H9 (cell line): ENCODE data around the gene GAMT. TPM values are rescaled to one million over a fixed set of nuclear protein-coding genes. Genes with fewer than 3 reads are reported as not detected.

Experiments used
- DNase-seq: peaks from one replicate; pipeline ENCODE4 v3.0.0-alpha.2; 2017
- H2AFZ ChIP-seq: one replicate; pipeline ENCODE4 v1.6.1; 2013; ENCODE audit warnings: mild to moderate bottlenecking, low read length, control low read depth, moderate library complexity
- H2AK5ac ChIP-seq: 2 replicates; pipeline ENCODE4 v1.6.1; 2013; ENCODE audit warnings: low read length, control low read depth, mixed read lengths; ENCODE audit not compliant: insufficient read length
- H2BK120ac ChIP-seq: one replicate; pipeline ENCODE4 v1.6.1; 2013; ENCODE audit warnings: low read depth, mild to moderate bottlenecking, low read length, control low read depth, inconsistent platforms; ENCODE audit not compliant: poor library complexity, severe bottlenecking
- H2BK12ac ChIP-seq: 2 replicates; pipeline ENCODE4 v1.6.1; 2013; ENCODE audit warnings: low read length, control low read depth, mixed read lengths, low read depth; ENCODE audit not compliant: insufficient read length
- H2BK15ac ChIP-seq: 2 replicates; pipeline ENCODE4 v1.6.1; 2013; ENCODE audit warnings: low read depth, low read length, control low read depth
- H2BK20ac ChIP-seq: one replicate; pipeline ENCODE4 v1.6.1; 2013; ENCODE audit warnings: low read depth, mild to moderate bottlenecking, low read length, control low read depth, inconsistent platforms; ENCODE audit not compliant: poor library complexity, severe bottlenecking
- H2BK5ac ChIP-seq: 2 replicates; pipeline ENCODE4 v1.6.1; 2013; ENCODE audit warnings: low read length, control low read depth, mixed read lengths; ENCODE audit not compliant: insufficient read length
- H3K14ac ChIP-seq: 2 replicates; pipeline ENCODE4 v1.6.1; 2013; ENCODE audit warnings: low read length, control low read depth; ENCODE audit not compliant: insufficient read depth
- H3K18ac ChIP-seq: 2 replicates; pipeline ENCODE4 v1.6.1; 2013; ENCODE audit warnings: low read depth, mild to moderate bottlenecking, mixed read lengths, low read length, control low read depth; ENCODE audit not compliant: insufficient read length
- H3K23ac ChIP-seq: 2 replicates; pipeline ENCODE4 v1.6.1; 2013; ENCODE audit warnings: low read length, control low read depth, mixed read lengths, low read depth; ENCODE audit not compliant: insufficient read length
- H3K23me2 ChIP-seq: 2 replicates; pipeline ENCODE4 v1.6.1; 2013; ENCODE audit warnings: low read depth, mild to moderate bottlenecking, mixed read lengths, low read length, control low read depth; ENCODE audit not compliant: insufficient read length, poor library complexity, severe bottlenecking
- H3K27ac ChIP-seq: 2 replicates; pipeline ENCODE4 v1.5.1; 2013; ENCODE audit warnings: low read length, control low read depth, mixed read lengths, low read depth; ENCODE audit not compliant: insufficient read length
- H3K27me3 ChIP-seq: 2 replicates; pipeline ENCODE4 v1.6.1; 2013; ENCODE audit warnings: low read length, control low read depth, inconsistent platforms; ENCODE audit not compliant: insufficient read depth
- H3K4ac ChIP-seq: 2 replicates; pipeline ENCODE4 v1.6.1; 2013; ENCODE audit warnings: low read depth, mild to moderate bottlenecking, control low read depth, inconsistent platforms, low read length, moderate library complexity
- H3K4me1 ChIP-seq: 2 replicates; pipeline ENCODE4 v1.6.1; 2013; ENCODE audit warnings: low read length, control low read depth, inconsistent platforms; ENCODE audit not compliant: insufficient read depth
- H3K4me2 ChIP-seq: 2 replicates; pipeline ENCODE4 v1.6.1; 2013; ENCODE audit warnings: low read length, control low read depth, mixed read lengths; ENCODE audit not compliant: insufficient read length, insufficient read depth
- H3K56ac ChIP-seq: 2 replicates; pipeline ENCODE4 v1.6.1; 2013; ENCODE audit warnings: low read depth, mild to moderate bottlenecking, mixed read lengths, low read length, control low read depth; ENCODE audit not compliant: insufficient read length
- H3K79me1 ChIP-seq: 2 replicates; pipeline ENCODE4 v1.6.1; 2013; ENCODE audit warnings: low read depth, mild to moderate bottlenecking, moderate library complexity, low read length, control low read depth, inconsistent platforms; ENCODE audit not compliant: insufficient read depth, poor library complexity, severe bottlenecking
- H3K79me2 ChIP-seq: 2 replicates; pipeline ENCODE4 v1.6.1; 2013; ENCODE audit warnings: low read length, control low read depth, inconsistent platforms; ENCODE audit not compliant: insufficient read depth
- H3K9ac ChIP-seq: 2 replicates; pipeline ENCODE4 v1.6.1; 2013; ENCODE audit warnings: low read length, control low read depth, mixed read lengths; ENCODE audit not compliant: insufficient read length; ENCODE audit errors: extremely low read depth
- H3K9me3 ChIP-seq: one replicate; pipeline ENCODE4 v1.6.1; 2013; ENCODE audit warnings: low read depth, low read length, inconsistent platforms; ENCODE audit not compliant: control insufficient read depth
- H3T11ph ChIP-seq: one replicate; pipeline ENCODE4 v1.6.1; 2013; ENCODE audit warnings: mild to moderate bottlenecking, low read length, control low read depth, inconsistent platforms
- H4K20me1 ChIP-seq: one replicate; pipeline ENCODE4 v1.6.1; 2013; ENCODE audit not compliant: control insufficient read depth, insufficient read length, insufficient read depth
- H4K5ac ChIP-seq: 2 replicates; pipeline ENCODE4 v1.6.1; 2013; ENCODE audit warnings: low read depth, mild to moderate bottlenecking, mixed read lengths, low read length, control low read depth; ENCODE audit not compliant: insufficient read length
- H4K8ac ChIP-seq: replicated peaks from 2 replicates; pipeline ENCODE4 v1.6.1; 2013; ENCODE audit warnings: low read length, control low read depth, mixed read lengths, low read depth; ENCODE audit not compliant: insufficient read length
- H4K91ac ChIP-seq: 2 replicates; pipeline ENCODE4 v1.6.1; 2013; ENCODE audit warnings: low read depth, mild to moderate bottlenecking, moderate library complexity, mixed read lengths, low read length, control low read depth; ENCODE audit not compliant: insufficient read length
- H3K27ac Mint-ChIP-seq, 3 experiments: 2 replicates in 2 of 3; 3 replicates in 1 of 3; pipeline ENCODE4 v1.8.0; 2020 to 2021; ENCODE audit warnings: mixed read lengths in 3 of 3, mild to moderate bottlenecking in 1 of 3, moderate library complexity in 1 of 3
- H3K27me3 Mint-ChIP-seq: 2 replicates; pipeline ENCODE4 v1.8.0; 2021; ENCODE audit warnings: low read depth, mild to moderate bottlenecking, moderate library complexity, mixed read lengths
- H3K36me3 Mint-ChIP-seq, 3 experiments: 2 replicates in 2 of 3; 3 replicates in 1 of 3; pipeline ENCODE4 v1.8.0; 2020 to 2021; ENCODE audit warnings: low read depth in 3 of 3, mixed read lengths in 3 of 3; ENCODE audit not compliant: insufficient read depth in 1 of 3
- H3K4me1 Mint-ChIP-seq, 2 experiments: 2 replicates each; pipeline ENCODE4 v1.8.0; 2020; ENCODE audit warnings: mixed read lengths in 2 of 2
- H3K4me3 Mint-ChIP-seq, 2 experiments: 2 replicates in 1 of 2; 3 replicates in 1 of 2; pipeline ENCODE4 v1.8.0; 2020 to 2021; ENCODE audit warnings: mild to moderate bottlenecking in 2 of 2, mixed read lengths in 2 of 2, moderate library complexity in 1 of 2
- H3K9me3 Mint-ChIP-seq, 2 experiments: 2 replicates in 1 of 2; 3 replicates in 1 of 2; pipeline ENCODE4 v1.8.0; 2020; ENCODE audit warnings: mild to moderate bottlenecking in 2 of 2, mixed read lengths in 2 of 2, moderate library complexity in 1 of 2
- CTCF ChIP-seq: fragments of 200-600 bp; sonication (generic); conservative IDR thresholded peaks from 3 replicates; pipeline ENCODE4 v1.8.0; 2021; ENCODE audit warnings: antibody characterized with exemption, mild to moderate bottlenecking
- WGBS: extraction: QIAGEN DNeasy Blood & Tissue Kit; methylation state at CpG from one replicate; pipeline ENCODE4 v1.1.7; 2013; ENCODE audit warnings: missing lambda C conversion rate, low lambda C conversion rate, mixed read lengths; ENCODE audit not compliant: insufficient read length; ENCODE audit errors: extremely low coverage; 5-methylcytosine and 5-hydroxymethylcytosine counted together
- total RNA-seq: library from RNA; stranded (reverse); gene quantifications from 2 replicates; pipeline ENCODE4 v1.2.1, GENCODE V29; 2021

The GAMT gene
- total RNA-seq, 1 experiment from 2014 or later: 26.6 TPM

- Mint-ChIP-seq H3K4me3 (no peak overlapping the region; a peak in 1 of 5 replicates), H3K36me3 (peaks cover 25 to 82% (median 75%) of the 10 kb centered on the region in 3 experiments), H3K9me3 (no peaks in the 10 kb centered on the region), H3K27ac (peak overlapping the region in 2 of 3 experiments; percentile 34 to 84; a peak in 4 of 7 replicates), H3K27me3 (no peaks in the 10 kb centered on the region), H3K4me1 (peaks cover 0 to 20% of the 10 kb centered on the region in 2 experiments; a peak in 2 of 4 replicates)
- no peak overlapping the region for H2BK15ac ChIP-seq
- H3K9me3 ChIP-seq: no peaks in the 10 kb centered on the region
- H4K8ac ChIP-seq: no peak overlapping the region
- no peak overlapping the region for H2BK5ac ChIP-seq
- no peak overlapping the region for H3K4ac ChIP-seq
- H2AFZ ChIP-seq: no peak overlapping the region
- H3K27ac ChIP-seq: no peak overlapping the region
- H3K23me2 ChIP-seq: peaks cover 6% of the 10 kb centered on the region
- TF ChIP-seq CTCF: no peak; the same call in 2 of the 3 replicates
- H4K91ac ChIP-seq: no peak overlapping the region
- no peak overlapping the region for H4K5ac ChIP-seq
- peaks cover 8% of the 10 kb centered on the region; the same call in 1 of the 2 replicates for H3K79me2 ChIP-seq
- no peak overlapping the region for H3T11ph ChIP-seq
- no peak overlapping the region for H3K56ac ChIP-seq
- no peak overlapping the region for H2BK20ac ChIP-seq
- H3K14ac ChIP-seq: no peak overlapping the region
- no peaks in the 10 kb centered on the region for H3K4me1 ChIP-seq
- no CpG with 5 or more reads among the region's 24 CpGs for WGBS
- no peak overlapping the region for H2AK5ac ChIP-seq
- no peak for DNase-seq
- no peak overlapping the region for H3K18ac ChIP-seq
- H3K4me2 ChIP-seq: no peak overlapping the region
- H3K23ac ChIP-seq: no peak overlapping the region
- peaks cover 7% of the 10 kb centered on the region for H3K79me1 ChIP-seq
- H3K27me3 ChIP-seq: no peaks in the 10 kb centered on the region
- no peaks in the 10 kb centered on the region for H4K20me1 ChIP-seq
- H2BK12ac ChIP-seq: no peak overlapping the region
- H3K9ac ChIP-seq: no peak overlapping the region
- H2BK120ac ChIP-seq: no peak overlapping the region
Measured at GRCh38 chr19:1422943-1423342, 21.6 kb upstream of the GAMT start.
